Activated CD8-positive, alpha-beta memory T cell treated with anti-CD3 and anti-CD28 coated beads, Interleukin-2, amount 50 U/mL, for 4 hours (primary cell): ENCODE measurements around the gene NCOA1.
"Not testable (repeated sequence)": the region's sequence is repeated elsewhere in the genome, so short reads cannot be mapped to it uniquely, and the experiment has no call there.

Source experiments
- DNase-seq: peaks from one replicate; pipeline ENCODE4 v3.0.0-alpha.2; 2020

The NCOA1 gene

GRCh38 chr2:24490690-24491541 is at the start of gene NCOA1:
Gene NCOA1 (plus strand): TSS chr2:24491254. CDS start chr2:24658678, 167,424 bp downstream.
- DNase-seq: peak; percentile 89

- DNase-seq: no peak
These were observed 42.3 kb upstream of the NCOA1 start for GRCh38 chr2:24448797-24449196.

- DNase-seq: no peak
These were observed 41.7 kb upstream of the NCOA1 start for GRCh38 chr2:24449344-24449743.

- no peak for DNase-seq
These were observed 39.1 kb upstream of the NCOA1 start for GRCh38 chr2:24451805-24452501.

- no peak for DNase-seq
These were observed 38.6 kb upstream of the NCOA1 start for GRCh38 chr2:24452502-24452885.

GRCh38 chr2:24453379-24454073 is 37.5 kb upstream of the NCOA1 start:
- DNase-seq: no peak

- DNase-seq: no peak
These were observed 36.8 kb upstream of the NCOA1 start for GRCh38 chr2:24454294-24454693.

- DNase-seq: no peak
These were observed 34.2 kb upstream of the NCOA1 start for GRCh38 chr2:24456599-24457556.

GRCh38 chr2:24457696-24458386 is 33.2 kb upstream of the NCOA1 start:
- no peak for DNase-seq

GRCh38 chr2:24459224-24460161 is 31.6 kb upstream of the NCOA1 start:
- no peak for DNase-seq

GRCh38 chr2:24461685-24462084 is 29.4 kb upstream of the NCOA1 start:
- no peak for DNase-seq

- no peak for DNase-seq
These were observed 27.8 kb upstream of the NCOA1 start for GRCh38 chr2:24463271-24463670.

GRCh38 chr2:24466871-24467870 is 23.9 kb upstream of the NCOA1 start:
- no peak for DNase-seq

- not testable (repeated sequence) for DNase-seq
These were observed 22.6 kb upstream of the NCOA1 start for GRCh38 chr2:24468453-24468852.

GRCh38 chr2:24469148-24469650 is 21.9 kb upstream of the NCOA1 start:
- no peak for DNase-seq

- DNase-seq: no peak
These were observed 19.4 kb upstream of the NCOA1 start for GRCh38 chr2:24471662-24472061.

GRCh38 chr2:24472416-24472815 is 18.6 kb upstream of the NCOA1 start:
- no peak for DNase-seq

GRCh38 chr2:24473626-24474025 is 17.4 kb upstream of the NCOA1 start:
- DNase-seq: no peak

GRCh38 chr2:24474053-24474452 is 17.0 kb upstream of the NCOA1 start:
- DNase-seq: no peak
